HEK293 (cell line): ENCODE measurements around the gene APEX2.

Experiments used
- CTCF ChIA-PET: fragments of 350-600 bp; formaldehyde crosslinking; extraction: SDS; loops from one replicate; lab custom pipeline; 2021; ENCODE audit warnings: antibody characterized with exemption; lab: Yijun Ruan, JAX
- POLR2A ChIA-PET: fragments of 300-600 bp; formaldehyde crosslinking; extraction: SDS; loops from one replicate; lab custom pipeline; 2020; ENCODE audit warnings: antibody characterized with exemption, inconsistent platforms; lab: Yijun Ruan, JAX
- H3K27ac ChIP-seq: fragments of 200-500 bp; sonication (Bioruptor generic); 2 replicates; pipeline ENCODE4 v1.5.1; 2014; ENCODE audit warnings: low read depth, low read length, control low read depth, inconsistent platforms; ENCODE audit errors: extremely low read depth
- H3K36me3 ChIP-seq, 2 experiments: fragments of 200-500 bp in 1 of 2; sonication (Bioruptor generic) in 1 of 2; 1 replicate in 1 of 2; 2 replicates in 1 of 2; pipeline ENCODE4 v1.5.1; 2014 to 2017; ENCODE audit warnings: inconsistent platforms in 2 of 2, low read length in 2 of 2; ENCODE audit not compliant: control insufficient read depth in 2 of 2, insufficient read depth in 1 of 2
- H3K4me1 ChIP-seq: fragments of 200-500 bp; sonication (Bioruptor generic); 2 replicates; pipeline ENCODE4 v1.5.1; 2014; ENCODE audit warnings: mild to moderate bottlenecking, low read length, inconsistent platforms; ENCODE audit not compliant: control insufficient read depth, insufficient read depth
- H3K4me3 ChIP-seq: 2 replicates; pipeline ENCODE4 v1.5.1; 2011; ENCODE audit warnings: low read depth, mild to moderate bottlenecking, control low read depth, low read length, moderate library complexity
- H3K9me3 ChIP-seq: fragments of 200-500 bp; sonication (Bioruptor generic); 2 replicates; pipeline ENCODE4 v1.5.1; 2014; ENCODE audit warnings: low read depth, low read length, inconsistent platforms; ENCODE audit not compliant: control insufficient read depth, insufficient read depth
- SP2 ChIP-seq: fragments of 450-650 bp; formaldehyde crosslinking; IDR thresholded peaks from 2 replicates; pipeline ENCODE4 v1.5.1; 2016; ENCODE audit warnings: missing biosample characterization, missing genetic modification characterization
- ZBTB11 ChIP-seq: fragments of 450-650 bp; formaldehyde crosslinking; conservative IDR thresholded peaks from 2 replicates; pipeline ENCODE4 v1.5.1; 2016; ENCODE audit warnings: low read depth, missing biosample characterization, missing genetic modification characterization
- ZBTB44 ChIP-seq: fragments of 450-650 bp; IDR thresholded peaks from 2 replicates; pipeline ENCODE4 v1.5.1; 2018; ENCODE audit warnings: missing biosample characterization, mild to moderate bottlenecking, missing genetic modification characterization
- ZBTB6 ChIP-seq: fragments of 450-650 bp; formaldehyde crosslinking; IDR thresholded peaks from 2 replicates; pipeline ENCODE4 v1.5.1; 2017; ENCODE audit warnings: missing biosample characterization, missing genetic modification characterization
- ZBTB8A ChIP-seq: fragments of 450-650 bp; formaldehyde crosslinking; IDR thresholded peaks from 2 replicates; pipeline ENCODE4 v1.5.1; 2016; ENCODE audit warnings: missing biosample characterization, missing genetic modification characterization
- ZIC2 ChIP-seq: fragments of 450-650 bp; formaldehyde crosslinking; IDR thresholded peaks from 2 replicates; pipeline ENCODE4 v1.5.1; 2016; ENCODE audit warnings: missing biosample characterization, missing genetic modification characterization
- ZNF26 ChIP-seq: fragments of 450-650 bp; formaldehyde crosslinking; IDR thresholded peaks from 2 replicates; pipeline ENCODE4 v1.5.1; 2016; ENCODE audit warnings: missing biosample characterization, missing genetic modification characterization
- ZNF324 ChIP-seq: fragments of 450-650 bp; formaldehyde crosslinking; IDR thresholded peaks from 2 replicates; pipeline ENCODE4 v1.5.1; 2016; ENCODE audit warnings: missing biosample characterization, missing genetic modification characterization
- ZNF423 ChIP-seq: fragments of 450-650 bp; formaldehyde crosslinking; IDR thresholded peaks from 2 replicates; pipeline ENCODE4 v1.5.1; 2016; ENCODE audit warnings: missing biosample characterization, missing genetic modification characterization
- ZNF549 ChIP-seq: fragments of 450-650 bp; IDR thresholded peaks from 2 replicates; pipeline ENCODE4 v1.5.1; 2018; ENCODE audit warnings: missing biosample characterization, missing genetic modification characterization, mild to moderate bottlenecking, inconsistent platforms, moderate library complexity
- ZNF561 ChIP-seq: fragments of 450-650 bp; IDR thresholded peaks from 2 replicates; pipeline ENCODE4 v1.5.1; 2018; ENCODE audit warnings: missing biosample characterization, missing genetic modification characterization, borderline replicate concordance
- ZNF658 ChIP-seq: fragments of 450-650 bp; formaldehyde crosslinking; IDR thresholded peaks from 2 replicates; pipeline ENCODE4; 2016; ENCODE audit warnings: missing biosample characterization, missing genetic modification characterization
- ZNF791 ChIP-seq: fragments of 450-650 bp; formaldehyde crosslinking; IDR thresholded peaks from 2 replicates; pipeline ENCODE4 v1.5.1; 2016; ENCODE audit warnings: missing biosample characterization, missing genetic modification characterization
- ZSCAN18 ChIP-seq: fragments of 450-650 bp; formaldehyde crosslinking; IDR thresholded peaks from 2 replicates; pipeline ENCODE4 v1.5.1; 2016; ENCODE audit warnings: missing biosample characterization, missing genetic modification characterization
- ZSCAN5A ChIP-seq: fragments of 450-650 bp; formaldehyde crosslinking; IDR thresholded peaks from 2 replicates; pipeline ENCODE4 v1.5.1; 2016; ENCODE audit warnings: missing biosample characterization, missing genetic modification characterization

Gene APEX2

GRCh38 chrX:54979432-54979831 is 20.7 kb upstream of the APEX2 start:
- ChIA-PET CTCF (interaction anchor here (0.6 kb wide), 1 partner anchor 16 kb away, joined by 3 read pairs; no protein-coding TSS in a partner anchor), POLR2A (interaction anchor here (1.1 kb wide), 1 partner anchor 20 kb away, joined by 4 read pairs; the partner anchor contains the start of gene APEX2)
- no peaks in the 10 kb centered on the region for H3K4me1 ChIP-seq
- TF ChIP-seq ZNF423 (tag by site-specific recombination) (no peak), ZNF549 (tag by site-specific recombination) (no peak), ZSCAN5A (tag by site-specific recombination) (no peak), ZIC2 (no peak), ZNF561 (tag by site-specific recombination) (no peak), ZBTB8A (tag by site-specific recombination) (no peak), ZNF791 (tag by site-specific recombination) (no peak), SP2 (tag by site-specific recombination) (no peak), ZNF324 (no peak), ZBTB11 (tag by site-specific recombination) (no peak), ZBTB6 (tag by site-specific recombination) (no peak), ZSCAN18 (no peak), ZNF658 (tag by site-specific recombination) (no peak)
- TF ChIP-seq, all 188 proteins: peak for 0
- Histone ChIP-seq H3K36me3 (no peaks in the 10 kb centered on the region), H3K27ac (no peak overlapping the region), H3K9me3 (no peaks in the 10 kb centered on the region), H3K4me3 (no peak overlapping the region)

- Histone ChIP-seq H3K4me1 (no peaks in the 10 kb centered on the region), H3K27ac (no peak overlapping the region), H3K4me3 (no peak overlapping the region)
- ChIA-PET CTCF (no interaction called here), POLR2A (no interaction called here)
- no peak for TF ChIP-seq ZNF26 (tag by site-specific recombination)
- no peak for TF ChIP-seq ZBTB44 (tag by site-specific recombination)
- TF ChIP-seq, all 188 proteins: peak for 0
- H3K9me3 ChIP-seq: no peaks in the 10 kb centered on the region
- no peaks in the 10 kb centered on the region for H3K36me3 ChIP-seq
Measured at GRCh38 chrX:54980334-54980733, 19.8 kb upstream of the APEX2 start.
